Measurements from ENCODE around the gene EMC1. TPM values are rescaled to one million over a fixed set of nuclear protein-coding genes. Genes with fewer than 3 reads are reported as not detected.

Gene EMC1
- total RNA-seq, 1 experiment from 2014 or later, result 60.0 TPM

DNA sequence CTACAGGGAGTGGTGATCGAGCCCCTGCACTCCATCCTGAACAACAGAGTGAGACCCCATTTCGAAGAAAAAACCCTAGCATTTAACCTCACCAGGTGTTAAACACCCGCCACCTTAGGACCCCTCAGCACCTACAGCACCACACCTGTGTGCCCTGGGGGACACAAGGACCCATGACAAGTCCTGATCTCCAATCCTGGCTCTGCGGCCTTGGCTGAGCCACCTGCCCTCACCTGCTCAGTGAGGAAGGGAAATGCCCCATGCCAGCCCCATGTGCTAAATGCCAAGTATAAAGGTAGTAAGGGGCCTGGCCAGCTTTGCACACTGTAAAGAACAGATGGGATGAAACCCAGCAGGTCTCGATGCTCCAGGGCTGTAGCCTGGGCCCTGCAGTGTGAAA lies 11.4 kb upstream of the EMC1 start:
- Histone ChIP-seq H3K27me3 (ENCODE audit: insufficient read depth, low read length) (no peaks in the 10 kb centered on the region), H3K14ac (ENCODE audit: insufficient read depth, low read length) (no peak overlapping the region; the same call in 1 of the 2 replicates), H3K18ac (ENCODE audit: insufficient read length, low read depth, low read length) (no peak overlapping the region), H3K27ac (ENCODE audit: insufficient read length, low read depth, low read length) (no peak overlapping the region), H4K91ac (ENCODE audit: insufficient read length, low read depth, low read length) (no peak overlapping the region), H3K9me3 (ENCODE audit: control insufficient read depth, low read depth, low read length) (no peaks in the 10 kb centered on the region), H4K8ac (replicated peaks; ENCODE audit: insufficient read length, low read depth, low read length) (no peak overlapping the region), H3K23me2 (ENCODE audit: insufficient read length, low read depth, low read length, poor library complexity, severe bottlenecking) (no peaks in the 10 kb centered on the region), H3K9ac (ENCODE audit: extremely low read depth, insufficient read length, low read length) (no peak overlapping the region), H2BK5ac (ENCODE audit: insufficient read length, low read length) (no peak overlapping the region), H3T11ph (ENCODE audit: low read length) (no peak overlapping the region), H4K20me1 (ENCODE audit: control insufficient read depth, insufficient read depth, insufficient read length) (no peaks in the 10 kb centered on the region), H2AK5ac (ENCODE audit: insufficient read length, low read length) (no peak overlapping the region), H2BK15ac (ENCODE audit: low read depth, low read length) (no peak overlapping the region), H3K56ac (ENCODE audit: insufficient read length, low read depth, low read length) (no peak overlapping the region), H3K4me1 (ENCODE audit: insufficient read depth, low read length) (no peaks in the 10 kb centered on the region), H2AFZ (ENCODE audit: low read length) (no peak overlapping the region), H3K79me2 (ENCODE audit: insufficient read depth, low read length) (no peaks in the 10 kb centered on the region), H3K79me1 (ENCODE audit: insufficient read depth, low read depth, low read length, poor library complexity, severe bottlenecking) (no peaks in the 10 kb centered on the region), H4K5ac (ENCODE audit: insufficient read length, low read depth, low read length) (no peak overlapping the region), H3K4ac (ENCODE audit: low read depth, low read length) (no peak overlapping the region), H2BK12ac (ENCODE audit: insufficient read length, low read depth, low read length) (no peak overlapping the region), H3K4me2 (ENCODE audit: insufficient read depth, insufficient read length, low read length) (no peak overlapping the region), H3K23ac (ENCODE audit: insufficient read length, low read depth, low read length) (no peak overlapping the region), H2BK120ac (ENCODE audit: low read depth, low read length, poor library complexity, severe bottlenecking) (no peak overlapping the region), H2BK20ac (ENCODE audit: low read depth, low read length, poor library complexity, severe bottlenecking) (no peak overlapping the region)
- 0 out of 2 replicates have a peak, but pooled peaks cover 1% of the 10 kb centered on the region for H3K27me3 Mint-ChIP-seq (ENCODE audit: low read depth)
- H3K4me3 Mint-ChIP-seq, result no peak overlapping the region
- H3K27ac Mint-ChIP-seq, result no peak overlapping the region
- WGBS (ENCODE audit: extremely low coverage, insufficient read length, low lambda C conversion rate), result no CpG with 5 or more reads among the region's 5 CpGs
- H3K9me3 Mint-ChIP-seq, result no peaks in the 10 kb centered on the region
- TF ChIP-seq, protein P1, sequence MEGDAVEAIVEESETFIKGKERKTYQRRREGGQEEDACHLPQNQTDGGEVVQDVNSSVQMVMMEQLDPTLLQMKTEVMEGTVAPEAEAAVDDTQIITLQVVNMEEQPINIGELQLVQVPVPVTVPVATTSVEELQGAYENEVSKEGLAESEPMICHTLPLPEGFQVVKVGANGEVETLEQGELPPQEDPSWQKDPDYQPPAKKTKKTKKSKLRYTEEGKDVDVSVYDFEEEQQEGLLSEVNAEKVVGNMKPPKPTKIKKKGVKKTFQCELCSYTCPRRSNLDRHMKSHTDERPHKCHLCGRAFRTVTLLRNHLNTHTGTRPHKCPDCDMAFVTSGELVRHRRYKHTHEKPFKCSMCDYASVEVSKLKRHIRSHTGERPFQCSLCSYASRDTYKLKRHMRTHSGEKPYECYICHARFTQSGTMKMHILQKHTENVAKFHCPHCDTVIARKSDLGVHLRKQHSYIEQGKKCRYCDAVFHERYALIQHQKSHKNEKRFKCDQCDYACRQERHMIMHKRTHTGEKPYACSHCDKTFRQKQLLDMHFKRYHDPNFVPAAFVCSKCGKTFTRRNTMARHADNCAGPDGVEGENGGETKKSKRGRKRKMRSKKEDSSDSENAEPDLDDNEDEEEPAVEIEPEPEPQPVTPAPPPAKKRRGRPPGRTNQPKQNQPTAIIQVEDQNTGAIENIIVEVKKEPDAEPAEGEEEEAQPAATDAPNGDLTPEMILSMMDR (conservative IDR thresholded peaks at IDR 0.05), result no peak
- H3K36me3 Mint-ChIP-seq (ENCODE audit: insufficient read depth in 1 of 3, low read depth in 3 of 3), result peaks cover 13 to 30% (median 26%) of the 10 kb centered on the region in 3 experiments; a peak in 6 of 7 replicates
- no peaks in the 10 kb centered on the region for H3K4me1 Mint-ChIP-seq
- no peak for DNase-seq

All from H9 (cell line).